ENCODE measurements around the gene MRPL33. TPM values are rescaled to one million over a fixed set of nuclear protein-coding genes. Genes with fewer than 3 reads are reported as not detected.

MRPL33 gene
- total and polyA plus RNA-seq, 2 experiments from 2014 or later: 80.5 to 310 TPM

DNA sequence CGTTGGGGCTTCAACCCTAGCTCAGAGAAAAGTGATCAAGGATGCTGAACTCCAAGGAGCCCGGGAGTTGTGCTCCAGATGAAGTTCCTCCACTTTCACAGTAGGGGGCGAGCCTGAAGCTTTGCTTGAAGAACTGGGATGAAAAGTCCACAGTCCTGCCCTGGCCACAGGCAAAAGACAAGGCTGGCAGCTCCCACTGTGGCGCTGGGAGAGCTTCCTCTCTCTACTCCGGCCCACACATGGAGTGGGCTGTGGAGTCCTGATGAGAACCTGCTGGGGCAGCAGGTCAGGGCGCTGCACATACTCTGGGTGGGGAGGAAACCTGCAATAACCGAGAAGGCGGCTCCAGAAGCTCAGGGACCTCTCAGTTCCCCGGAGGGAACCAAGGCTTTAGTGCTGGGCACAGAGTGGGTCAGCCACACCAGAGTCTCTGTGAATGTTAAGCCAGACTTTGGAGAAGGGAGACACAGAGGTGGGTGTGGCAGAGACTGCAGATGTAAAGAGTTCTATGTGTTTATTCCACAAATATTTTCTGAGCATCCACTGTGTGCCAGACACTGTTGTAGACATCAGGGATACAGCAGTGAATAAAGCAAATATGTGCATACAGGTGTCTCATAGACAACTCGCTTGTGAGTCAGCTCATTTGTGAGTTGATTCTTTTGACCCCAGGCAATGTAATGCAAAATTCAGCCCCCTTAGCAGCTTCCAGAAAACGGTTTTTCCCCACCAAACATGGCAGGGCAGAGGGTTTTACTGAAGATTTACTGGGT lies 48.0 kb upstream of the MRPL33 start:
- no peaks in the 10 kb centered on the region for H3K36me3 Mint-ChIP-seq (ENCODE audit: low read depth)
- no peaks in the 10 kb centered on the region for H3K36me3 ChIP-seq (ENCODE audit: insufficient read depth)
- H3K9me2 ChIP-seq (ENCODE audit: insufficient read depth): no peaks in the 10 kb centered on the region
- H3K27me3 ChIP-seq (ENCODE audit: insufficient read depth): no peaks in the 10 kb centered on the region
- no peak overlapping the region for H3K27ac ChIP-seq (ENCODE audit: low read depth)
- H4K20me1 ChIP-seq (replicated peaks; ENCODE audit: insufficient read depth): no peaks in the 10 kb centered on the region
- H3K4me3 ChIP-seq: no peak overlapping the region
- H3K27me3 Mint-ChIP-seq (ENCODE audit: insufficient read depth, low read depth, poor library complexity): peaks cover 3% of the 10 kb centered on the region
- no peaks in the 10 kb centered on the region for H3K9me3 Mint-ChIP-seq
- no peaks in the 10 kb centered on the region for H3K79me2 ChIP-seq (replicated peaks; ENCODE audit: insufficient read depth)
- TF ChIP-seq, protein P1, sequence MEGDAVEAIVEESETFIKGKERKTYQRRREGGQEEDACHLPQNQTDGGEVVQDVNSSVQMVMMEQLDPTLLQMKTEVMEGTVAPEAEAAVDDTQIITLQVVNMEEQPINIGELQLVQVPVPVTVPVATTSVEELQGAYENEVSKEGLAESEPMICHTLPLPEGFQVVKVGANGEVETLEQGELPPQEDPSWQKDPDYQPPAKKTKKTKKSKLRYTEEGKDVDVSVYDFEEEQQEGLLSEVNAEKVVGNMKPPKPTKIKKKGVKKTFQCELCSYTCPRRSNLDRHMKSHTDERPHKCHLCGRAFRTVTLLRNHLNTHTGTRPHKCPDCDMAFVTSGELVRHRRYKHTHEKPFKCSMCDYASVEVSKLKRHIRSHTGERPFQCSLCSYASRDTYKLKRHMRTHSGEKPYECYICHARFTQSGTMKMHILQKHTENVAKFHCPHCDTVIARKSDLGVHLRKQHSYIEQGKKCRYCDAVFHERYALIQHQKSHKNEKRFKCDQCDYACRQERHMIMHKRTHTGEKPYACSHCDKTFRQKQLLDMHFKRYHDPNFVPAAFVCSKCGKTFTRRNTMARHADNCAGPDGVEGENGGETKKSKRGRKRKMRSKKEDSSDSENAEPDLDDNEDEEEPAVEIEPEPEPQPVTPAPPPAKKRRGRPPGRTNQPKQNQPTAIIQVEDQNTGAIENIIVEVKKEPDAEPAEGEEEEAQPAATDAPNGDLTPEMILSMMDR (conservative IDR thresholded peaks at IDR 0.05; ENCODE audit: low read depth in 2 of 2): peak; percentile 71 to 73
- TF ChIP-seq NANOG (IDR thresholded peaks at IDR 0.05; ENCODE audit: borderline replicate concordance): no peak
- TF ChIP-seq, protein P2, sequence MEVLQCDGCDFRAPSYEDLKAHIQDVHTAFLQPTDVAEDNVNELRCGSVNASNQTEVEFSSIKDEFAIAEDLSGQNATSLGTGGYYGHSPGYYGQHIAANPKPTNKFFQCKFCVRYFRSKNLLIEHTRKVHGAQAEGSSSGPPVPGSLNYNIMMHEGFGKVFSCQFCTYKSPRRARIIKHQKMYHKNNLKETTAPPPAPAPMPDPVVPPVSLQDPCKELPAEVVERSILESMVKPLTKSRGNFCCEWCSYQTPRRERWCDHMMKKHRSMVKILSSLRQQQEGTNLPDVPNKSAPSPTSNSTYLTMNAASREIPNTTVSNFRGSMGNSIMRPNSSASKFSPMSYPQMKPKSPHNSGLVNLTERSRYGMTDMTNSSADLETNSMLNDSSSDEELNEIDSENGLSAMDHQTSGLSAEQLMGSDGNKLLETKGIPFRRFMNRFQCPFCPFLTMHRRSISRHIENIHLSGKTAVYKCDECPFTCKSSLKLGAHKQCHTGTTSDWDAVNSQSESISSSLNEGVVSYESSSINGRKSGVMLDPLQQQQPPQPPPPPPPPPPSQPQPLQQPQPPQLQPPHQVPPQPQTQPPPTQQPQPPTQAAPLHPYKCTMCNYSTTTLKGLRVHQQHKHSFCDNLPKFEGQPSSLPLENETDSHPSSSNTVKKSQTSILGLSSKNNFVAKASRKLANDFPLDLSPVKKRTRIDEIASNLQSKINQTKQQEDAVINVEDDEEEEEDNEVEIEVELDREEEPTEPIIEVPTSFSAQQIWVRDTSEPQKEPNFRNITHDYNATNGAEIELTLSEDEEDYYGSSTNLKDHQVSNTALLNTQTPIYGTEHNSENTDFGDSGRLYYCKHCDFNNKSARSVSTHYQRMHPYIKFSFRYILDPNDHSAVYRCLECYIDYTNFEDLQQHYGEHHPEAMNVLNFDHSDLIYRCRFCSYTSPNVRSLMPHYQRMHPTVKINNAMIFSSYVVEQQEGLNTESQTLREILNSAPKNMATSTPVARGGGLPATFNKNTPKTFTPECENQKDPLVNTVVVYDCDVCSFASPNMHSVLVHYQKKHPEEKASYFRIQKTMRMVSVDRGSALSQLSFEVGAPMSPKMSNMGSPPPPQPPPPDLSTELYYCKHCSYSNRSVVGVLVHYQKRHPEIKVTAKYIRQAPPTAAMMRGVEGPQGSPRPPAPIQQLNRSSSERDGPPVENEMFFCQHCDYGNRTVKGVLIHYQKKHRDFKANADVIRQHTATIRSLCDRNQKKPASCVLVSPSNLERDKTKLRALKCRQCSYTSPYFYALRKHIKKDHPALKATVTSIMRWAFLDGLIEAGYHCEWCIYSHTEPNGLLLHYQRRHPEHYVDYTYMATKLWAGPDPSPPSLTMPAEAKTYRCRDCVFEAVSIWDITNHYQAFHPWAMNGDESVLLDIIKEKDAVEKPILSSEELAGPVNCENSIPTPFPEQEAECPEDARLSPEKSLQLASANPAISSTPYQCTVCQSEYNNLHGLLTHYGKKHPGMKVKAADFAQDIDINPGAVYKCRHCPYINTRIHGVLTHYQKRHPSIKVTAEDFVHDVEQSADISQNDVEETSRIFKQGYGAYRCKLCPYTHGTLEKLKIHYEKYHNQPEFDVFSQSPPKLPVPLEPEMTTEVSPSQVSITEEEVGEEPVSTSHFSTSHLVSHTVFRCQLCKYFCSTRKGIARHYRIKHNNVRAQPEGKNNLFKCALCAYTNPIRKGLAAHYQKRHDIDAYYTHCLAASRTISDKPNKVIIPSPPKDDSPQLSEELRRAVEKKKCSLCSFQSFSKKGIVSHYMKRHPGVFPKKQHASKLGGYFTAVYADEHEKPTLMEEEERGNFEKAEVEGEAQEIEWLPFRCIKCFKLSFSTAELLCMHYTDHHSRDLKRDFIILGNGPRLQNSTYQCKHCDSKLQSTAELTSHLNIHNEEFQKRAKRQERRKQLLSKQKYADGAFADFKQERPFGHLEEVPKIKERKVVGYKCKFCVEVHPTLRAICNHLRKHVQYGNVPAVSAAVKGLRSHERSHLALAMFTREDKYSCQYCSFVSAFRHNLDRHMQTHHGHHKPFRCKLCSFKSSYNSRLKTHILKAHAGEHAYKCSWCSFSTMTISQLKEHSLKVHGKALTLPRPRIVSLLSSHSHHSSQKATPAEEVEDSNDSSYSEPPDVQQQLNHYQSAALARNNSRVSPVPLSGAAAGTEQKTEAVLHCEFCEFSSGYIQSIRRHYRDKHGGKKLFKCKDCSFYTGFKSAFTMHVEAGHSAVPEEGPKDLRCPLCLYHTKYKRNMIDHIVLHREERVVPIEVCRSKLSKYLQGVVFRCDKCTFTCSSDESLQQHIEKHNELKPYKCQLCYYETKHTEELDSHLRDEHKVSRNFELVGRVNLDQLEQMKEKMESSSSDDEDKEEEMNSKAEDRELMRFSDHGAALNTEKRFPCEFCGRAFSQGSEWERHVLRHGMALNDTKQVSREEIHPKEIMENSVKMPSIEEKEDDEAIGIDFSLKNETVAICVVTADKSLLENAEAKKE (CRISPR knock-in tag; IDR thresholded peaks at IDR 0.05): 0 out of 2 replicates have a peak, but pooled peaks have one; percentile 28
- ATAC-seq (peak; percentile 88), DNase-seq (ENCODE audit: low spot score) (peak; percentile 93)
- H3K4me3 Mint-ChIP-seq: peak overlapping the region; percentile 14; the same call in 1 of the 3 replicates
- peaks cover 36% of the 10 kb centered on the region for H3K4me1 Mint-ChIP-seq
- H2AFZ ChIP-seq: peak overlapping the region; percentile 60; the same call in 1 of the 2 replicates
- H3K4me1 ChIP-seq (ENCODE audit: insufficient read depth): peaks cover 17% of the 10 kb centered on the region
- peak overlapping the region; percentile 45; the same call in 1 of the 2 replicates for H3K4me2 ChIP-seq
- no peaks in the 10 kb centered on the region for H3F3A ChIP-seq (replicated peaks; ENCODE audit: low read depth)
- peak overlapping the region; percentile 91 for H3K27ac Mint-ChIP-seq
